CD14-positive monocyte (primary cell): ENCODE results near the gene MEPCE. TPM values are rescaled to one million over a fixed set of nuclear protein-coding genes. Genes with fewer than 3 reads are reported as not detected.

Experiments used
- DNase-seq, 3 donors: peaks; one replicate each; pipeline ENCODE4 v3.0.0-alpha.2; 2011 to 2022
- H2AFZ ChIP-seq: 2 replicates; pipeline ENCODE4 v1.6.0; 2012; ENCODE audit warnings: mild to moderate bottlenecking, low read depth, low read length, inconsistent platforms; ENCODE audit not compliant: insufficient read depth, poor library complexity, severe bottlenecking
- H3K27ac ChIP-seq, 2 donors: 1 replicate in 1 of 2; 2 replicates in 1 of 2; pipeline ENCODE4 v1.5.1; 2012 to 2013; ENCODE audit warnings: low read length in 2 of 2, control low read depth in 1 of 2, inconsistent platforms in 1 of 2, low read depth in 1 of 2, mild to moderate bottlenecking in 1 of 2
- H3K27me3 ChIP-seq, 2 donors: one replicate each; pipeline versions ENCODE4 v1.6.0 to v1.6.1; 2011 to 2013; ENCODE audit warnings: low read length in 2 of 2; ENCODE audit not compliant: control insufficient read depth in 2 of 2, insufficient read depth in 2 of 2
- H3K36me3 ChIP-seq, 2 donors: replicated peaks in 1 of 2; 1 replicate in 1 of 2; 2 replicates in 1 of 2; pipeline versions ENCODE4 v1.5.1 to v1.6.1; 2012 to 2013; ENCODE audit warnings: low read length in 2 of 2, control low read depth in 1 of 2, inconsistent platforms in 1 of 2, mild to moderate bottlenecking in 1 of 2; ENCODE audit not compliant: insufficient read depth in 2 of 2, control insufficient read depth in 1 of 2
- H3K4me1 ChIP-seq, 2 donors: 1 replicate in 1 of 2; 2 replicates in 1 of 2; pipeline versions ENCODE4 v1.5.1 to v1.6.1; 2012 to 2013; ENCODE audit warnings: low read length in 2 of 2, control low read depth in 1 of 2, inconsistent platforms in 1 of 2, mild to moderate bottlenecking in 1 of 2, moderate library complexity in 1 of 2; ENCODE audit not compliant: insufficient read depth in 2 of 2, control insufficient read depth in 1 of 2
- H3K4me2 ChIP-seq: replicated peaks from 2 replicates; pipeline ENCODE3; 2012; ENCODE audit warnings: low read length, moderate library complexity, mild to moderate bottlenecking; ENCODE audit not compliant: poor library complexity, severe bottlenecking; ENCODE audit errors: extremely low read depth
- H3K4me3 ChIP-seq, 3 experiments: fragments of 200-600 bp in 1 of 3; sonication (generic) in 1 of 3; replicated peaks in 1 of 3; 1 replicate in 2 of 3; 2 replicates in 1 of 3; pipeline ENCODE4 v1.5.1; 2011 to 2013; ENCODE audit warnings: low read length in 3 of 3, mild to moderate bottlenecking in 3 of 3, control low read depth in 2 of 3, low read depth in 2 of 3, inconsistent platforms in 1 of 3, moderate library complexity in 1 of 3
- H3K79me2 ChIP-seq: 2 replicates; pipeline ENCODE4 v1.6.0; 2012; ENCODE audit warnings: mild to moderate bottlenecking, control low read depth, inconsistent platforms, low read length, moderate library complexity; ENCODE audit not compliant: insufficient read depth
- H3K9ac ChIP-seq: 2 replicates; pipeline ENCODE4 v1.6.0; 2017; ENCODE audit warnings: low read length, mild to moderate bottlenecking; ENCODE audit not compliant: insufficient read depth, poor library complexity, severe bottlenecking
- H3K9me3 ChIP-seq, 2 donors: replicated peaks in 1 of 2; 1 replicate in 1 of 2; 2 replicates in 1 of 2; pipeline versions ENCODE4 v1.5.1 to v1.6.1; 2012 to 2013; ENCODE audit warnings: low read length in 2 of 2, control low read depth in 1 of 2; ENCODE audit not compliant: control insufficient read depth in 1 of 2, insufficient read depth in 1 of 2
- H4K20me1 ChIP-seq: 2 replicates; pipeline ENCODE4 v1.6.0; 2012; ENCODE audit warnings: mild to moderate bottlenecking, low read length, control low read depth, moderate library complexity; ENCODE audit not compliant: insufficient read depth
- H3K27ac Mint-ChIP-seq, 7 donors: one replicate each; pipeline ENCODE4 v1.8.0; 2020; ENCODE audit warnings: mild to moderate bottlenecking in 7 of 7, mixed read lengths in 7 of 7, moderate library complexity in 6 of 7, inconsistent platforms in 2 of 7
- H3K27me3 Mint-ChIP-seq, 3 donors: one replicate each; pipeline ENCODE4 v1.8.0; 2021 to 2022; ENCODE audit warnings: low read depth in 3 of 3, mild to moderate bottlenecking in 3 of 3, mixed read lengths in 3 of 3, moderate library complexity in 3 of 3, inconsistent platforms in 1 of 3
- H3K36me3 Mint-ChIP-seq, 2 donors: one replicate each; pipeline ENCODE4 v1.8.0; 2020; ENCODE audit warnings: mixed read lengths in 2 of 2, inconsistent platforms in 1 of 2, mild to moderate bottlenecking in 1 of 2
- H3K4me1 Mint-ChIP-seq: one replicate; pipeline ENCODE4 v1.8.0; 2020; ENCODE audit warnings: mild to moderate bottlenecking, mixed read lengths
- H3K4me3 Mint-ChIP-seq, 2 donors: one replicate each; pipeline ENCODE4 v1.8.0; 2020; ENCODE audit warnings: mild to moderate bottlenecking in 2 of 2, mixed read lengths in 2 of 2, moderate library complexity in 1 of 2
- H3K9me3 Mint-ChIP-seq, 7 donors: one replicate each; pipeline ENCODE4 v1.8.0; 2020 to 2022; ENCODE audit warnings: mixed read lengths in 7 of 7, mild to moderate bottlenecking in 6 of 7, moderate library complexity in 6 of 7, inconsistent platforms in 2 of 7
- CTCF ChIP-seq: fragments of 200-600 bp; IDR thresholded peaks from one replicate; pipeline ENCODE4 v1.8.0; 2022; ENCODE audit warnings: antibody characterized with exemption, mild to moderate bottlenecking
- WGBS: methylation state at CpG from one replicate; pipeline ENCODE4 v1.1.5; 2013; ENCODE audit warnings: missing lambda C conversion rate; ENCODE audit not compliant: insufficient coverage; 5-methylcytosine and 5-hydroxymethylcytosine counted together
- intact Hi-C, 2 donors: fragments of 100-400 bp; cut with micrococcal nuclease; formaldehyde crosslinking; loops; one replicate each; pipeline versions ENCODE4 v1.15.0 to v1.15.1; 2023
- polyA plus RNA-seq, 3 donors: library from polyadenylated mRNA; depleted of rRNA in 1 of 3; unstranded in 2 of 3; stranded (reverse) in 1 of 3; fragments of 300-500 nt in 2 of 3; fragments of >200 nt in 1 of 3; fragmentation: Illumina TruSeq in 2 of 3; gene quantifications; 1 replicate in 2 of 3; 2 replicates in 1 of 3; pipeline ENCODE4 v1.2.3, GENCODE V29; 2012 to 2021

Gene MEPCE
- polyA plus RNA-seq, 3 donors, result 2.9 to 43.2 (median 3.3) TPM

DNA sequence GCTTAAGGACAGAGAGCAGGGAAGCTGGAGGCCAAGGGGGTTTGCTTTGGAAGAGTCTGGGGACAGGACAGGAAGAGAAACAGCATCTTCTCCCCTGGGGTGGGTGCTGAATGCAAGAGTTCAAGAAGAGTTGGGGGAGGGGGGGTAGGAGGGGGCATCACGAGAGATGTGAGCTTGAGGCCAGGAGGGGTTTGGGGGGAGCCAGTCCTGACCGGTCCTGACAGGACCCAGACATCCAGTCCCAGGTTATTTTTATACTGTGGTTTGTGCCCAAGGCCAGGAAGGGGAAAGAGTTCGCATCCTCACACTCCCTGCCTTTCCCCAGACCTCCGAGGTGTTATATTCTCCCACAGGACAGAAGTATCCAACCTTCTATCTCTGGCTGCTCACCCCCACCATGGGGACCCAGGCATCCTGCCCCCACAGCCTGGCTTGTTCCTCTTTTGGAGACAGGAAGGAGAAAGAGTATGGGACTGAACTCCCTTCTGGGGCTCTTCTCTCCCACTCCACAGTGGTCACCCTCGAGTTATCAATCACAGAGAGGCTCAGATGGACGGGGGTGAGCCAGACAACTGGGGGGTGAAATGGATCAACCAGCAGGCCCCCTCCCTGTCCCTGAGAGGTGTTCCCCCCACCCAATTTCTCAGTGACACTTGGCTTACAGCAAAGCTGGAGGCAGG lies 46.6 kb downstream of the MEPCE start:
- TF ChIP-seq CTCF, result no peak
- peaks cover 78% of the 10 kb centered on the region for H4K20me1 ChIP-seq
- peaks cover 0 to 5% (median 4%) of the 10 kb centered on the region in 3 donors for H3K27me3 Mint-ChIP-seq
- peaks cover 19 to 45% of the 10 kb centered on the region in 2 donors for H3K36me3 ChIP-seq
- peak overlapping the region; percentile 51 to 99 (median 87) for H3K4me3 ChIP-seq
- intact Hi-C loops, result loop anchor here (5.0 kb wide), 1 partner anchor 81 kb away; no protein-coding TSS in a partner anchor
- H3K27ac Mint-ChIP-seq, result peak overlapping the region in 5 of 7 donors; percentile 50 to 85 (median 72)
- no peaks in the 10 kb centered on the region for H3K9me3 ChIP-seq
- H3K4me2 ChIP-seq, result peak overlapping the region; percentile 97
- peak overlapping the region; percentile 4 to 84 for H3K27ac ChIP-seq
- WGBS, result no CpG with 5 or more reads among the region's 6 CpGs
- H3K9me3 Mint-ChIP-seq, result peaks cover 0 to 2% (median 0%) of the 10 kb centered on the region in 7 donors
- H3K4me1 Mint-ChIP-seq, result peaks cover 50% of the 10 kb centered on the region
- peak in 2 of 3 donors; percentile 18 to 27 for DNase-seq
- H3K9ac ChIP-seq, result peak overlapping the region; percentile 89
- peak overlapping the region; percentile 95 to 96 for H3K4me3 Mint-ChIP-seq
- H2AFZ ChIP-seq, result no peak overlapping the region
- peaks cover 53 to 61% of the 10 kb centered on the region in 2 donors for H3K4me1 ChIP-seq
- H3K27me3 ChIP-seq, result no peaks in the 10 kb centered on the region
- H3K36me3 Mint-ChIP-seq, result peaks cover 25 to 52% of the 10 kb centered on the region in 2 donors
- H3K79me2 ChIP-seq, result peaks cover 58% of the 10 kb centered on the region

- Histone ChIP-seq H3K9me3 (no peaks in the 10 kb centered on the region), H3K27ac (peak overlapping the region; percentile 83 to 84), H2AFZ (no peak overlapping the region), H3K36me3 (peaks cover 13 to 35% of the 10 kb centered on the region in 2 donors), H3K9ac (peak overlapping the region; percentile 89), H3K27me3 (no peaks in the 10 kb centered on the region), H3K4me3 (peak overlapping the region; percentile 51 to 99 (median 87)), H3K4me2 (peak overlapping the region; percentile 97), H3K79me2 (peaks cover 58% of the 10 kb centered on the region), H4K20me1 (peaks cover 68% of the 10 kb centered on the region), H3K4me1 (peaks cover 53 to 61% of the 10 kb centered on the region in 2 donors)
- peak; percentile 30 for TF ChIP-seq CTCF
- H3K27me3 Mint-ChIP-seq, result peaks cover 1 to 7% (median 5%) of the 10 kb centered on the region in 3 donors
- intact Hi-C loops, result loop anchor here (5.0 kb wide), 1 partner anchor 80 kb away; no protein-coding TSS in a partner anchor
- peak overlapping the region in 5 of 7 donors; percentile 35 to 87 (median 72) for H3K27ac Mint-ChIP-seq
- H3K4me1 Mint-ChIP-seq, result peaks cover 49% of the 10 kb centered on the region
- peaks cover 0 to 2% (median 0%) of the 10 kb centered on the region in 7 donors for H3K9me3 Mint-ChIP-seq
- 6% methylated on average over 22 of the region's 30 CpGs for WGBS
- H3K36me3 Mint-ChIP-seq, result peaks cover 20 to 44% of the 10 kb centered on the region in 2 donors
- DNase-seq, result no peak
- peak overlapping the region; percentile 95 to 96 for H3K4me3 Mint-ChIP-seq
Measured at GRCh38 chr7:100476903-100477870, 47.6 kb downstream of the MEPCE start.
